Esophagus muscularis mucosa (tissue), 4 donors: Measurements from ENCODE around the gene MME. TPM values are rescaled to one million over a fixed set of nuclear protein-coding genes. Genes with fewer than 3 reads are reported as not detected.
"Not testable (repeated sequence)": the region's sequence is repeated elsewhere in the genome, so short reads cannot be mapped to it uniquely, and the experiment has no call there.

Source experiments
- DNase-seq: peaks from one replicate; pipeline ENCODE4 v3.0.0-alpha.2; 2017; ENCODE audit errors: extremely low spot score
- H3K27ac ChIP-seq, 4 donors: fragments of 200-600 bp; sonication (generic); replicated peaks in 1 of 4; 1 replicate in 3 of 4; 2 replicates in 1 of 4; pipeline ENCODE4 v1.5.1; 2016 to 2019; ENCODE audit warnings: mild to moderate bottlenecking in 1 of 4
- H3K27me3 ChIP-seq, 4 donors: fragments of 200-600 bp; sonication (generic); one replicate each; pipeline versions ENCODE4 v1.5.1 to v1.6.0; 2016 to 2019
- H3K36me3 ChIP-seq, 4 donors: fragments of 200-600 bp; sonication (generic); one replicate each; pipeline ENCODE4 v1.5.1; 2016 to 2019
- H3K4me1 ChIP-seq, 4 donors: fragments of 200-600 bp; sonication (generic); one replicate each; pipeline ENCODE4 v1.5.1; 2016 to 2019
- H3K4me3 ChIP-seq, 4 donors: fragments of 200-600 bp; sonication (generic); 1 replicate in 2 of 4; 2 replicates in 2 of 4; pipeline ENCODE4 v1.5.1; 2016 to 2019; ENCODE audit warnings: mild to moderate bottlenecking in 4 of 4, moderate library complexity in 1 of 4
- H3K9me3 ChIP-seq, 4 donors: fragments of 200-600 bp; sonication (generic); 1 replicate in 3 of 4; 2 replicates in 1 of 4; pipeline ENCODE4 v1.5.1; 2016 to 2019
- EP300 ChIP-seq: sonication (generic); formaldehyde crosslinking; IDR thresholded peaks from one replicate; pipeline ENCODE4 v1.6.1; 2017; ENCODE audit warnings: antibody characterized with exemption
- POLR2A ChIP-seq: fragments of 450-650 bp; IDR thresholded peaks from one replicate; pipeline ENCODE4 v1.6.1; 2017; ENCODE audit warnings: antibody characterized with exemption, moderate library complexity, mild to moderate bottlenecking, low read depth
- POLR2AphosphoS5 ChIP-seq, 2 donors: sonication (generic); formaldehyde crosslinking; IDR thresholded peaks; one replicate each; pipeline ENCODE4 v1.6.1; 2017; ENCODE audit warnings: antibody characterized with exemption in 2 of 2
- WGBS: methylation state at CpG from one replicate; pipeline ENCODE4 v1.1.5; 2018; 5-methylcytosine and 5-hydroxymethylcytosine counted together
- intact Hi-C: fragments of 100-400 bp; cut with DNase I; formaldehyde crosslinking; loops from one replicate; pipeline ENCODE4 v1.15.1; 2023
- total RNA-seq, 4 donors: library from RNA; depleted of rRNA; stranded (reverse); fragments of >200 nt; gene quantifications; one replicate each; pipeline versions ENCODE4 v1.1.0 to v1.2.1, GENCODE V29; 2016
- TF ChIP-seq, protein P1 (sequence below), 3 experiments: fragments of 200-600 bp in 2 of 3; fragments of 450-650 bp in 1 of 3; sonication (generic) in 2 of 3; IDR thresholded peaks; one replicate each; pipeline ENCODE4 v1.5.1; 2017 to 2019; ENCODE audit warnings: antibody characterized with exemption in 3 of 3, mild to moderate bottlenecking in 2 of 3, moderate library complexity in 1 of 3

Gene MME
- total RNA-seq, 4 donors from 2014 or later, result 1.7 to 6.5 (median 4.5) TPM

DNA sequence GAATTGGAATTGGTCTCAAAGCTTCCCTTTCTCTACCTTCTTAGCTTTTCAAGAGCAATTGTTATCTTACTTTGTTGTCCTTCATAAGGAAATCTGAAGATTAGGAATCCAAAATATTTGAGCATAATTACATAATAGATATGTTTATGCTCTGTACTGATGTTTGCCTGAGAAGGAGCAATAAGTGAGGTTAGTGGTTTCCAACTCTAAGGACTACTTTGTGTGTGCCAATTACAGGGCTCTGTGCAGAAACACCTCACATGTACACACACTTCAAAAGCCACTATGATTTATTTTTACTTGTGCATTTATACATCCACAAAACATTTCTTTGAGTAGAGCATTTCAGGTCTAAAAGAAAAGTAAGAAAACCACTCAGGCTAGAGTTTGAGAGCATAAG lies 49.9 kb downstream of the MME start:
- H3K36me3 ChIP-seq, result no peaks in the 10 kb centered on the region

DNA sequence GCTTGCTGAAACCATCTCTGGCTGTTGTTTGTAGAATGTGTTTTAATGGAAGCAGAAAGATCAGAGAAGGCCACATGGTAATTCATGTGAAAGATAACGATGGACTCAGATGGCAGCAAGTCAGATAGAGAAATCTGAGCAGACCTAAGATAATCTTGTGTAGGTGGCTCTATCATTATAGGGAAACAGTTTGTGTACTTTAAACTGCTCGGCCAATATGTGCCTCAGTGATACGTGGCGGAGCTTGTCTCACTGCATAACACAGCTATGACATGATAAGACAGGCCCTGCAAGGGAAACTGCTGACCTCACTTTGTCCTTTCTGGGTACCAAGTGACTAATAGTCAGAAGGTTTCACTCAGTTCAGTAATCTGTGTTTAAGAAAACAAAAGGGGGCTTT lies 51.0 kb downstream of the MME start:
- no peaks in the 10 kb centered on the region for H3K27me3 ChIP-seq
- no peak overlapping the region for H3K27ac ChIP-seq
- H3K36me3 ChIP-seq, result no peaks in the 10 kb centered on the region
- intact Hi-C loops, result no loop called here
- 59% methylated on average over 4 of the region's 4 CpGs for WGBS
- no peaks in the 10 kb centered on the region for H3K4me1 ChIP-seq
- DNase-seq, result no peak
- TF ChIP-seq, protein P1, sequence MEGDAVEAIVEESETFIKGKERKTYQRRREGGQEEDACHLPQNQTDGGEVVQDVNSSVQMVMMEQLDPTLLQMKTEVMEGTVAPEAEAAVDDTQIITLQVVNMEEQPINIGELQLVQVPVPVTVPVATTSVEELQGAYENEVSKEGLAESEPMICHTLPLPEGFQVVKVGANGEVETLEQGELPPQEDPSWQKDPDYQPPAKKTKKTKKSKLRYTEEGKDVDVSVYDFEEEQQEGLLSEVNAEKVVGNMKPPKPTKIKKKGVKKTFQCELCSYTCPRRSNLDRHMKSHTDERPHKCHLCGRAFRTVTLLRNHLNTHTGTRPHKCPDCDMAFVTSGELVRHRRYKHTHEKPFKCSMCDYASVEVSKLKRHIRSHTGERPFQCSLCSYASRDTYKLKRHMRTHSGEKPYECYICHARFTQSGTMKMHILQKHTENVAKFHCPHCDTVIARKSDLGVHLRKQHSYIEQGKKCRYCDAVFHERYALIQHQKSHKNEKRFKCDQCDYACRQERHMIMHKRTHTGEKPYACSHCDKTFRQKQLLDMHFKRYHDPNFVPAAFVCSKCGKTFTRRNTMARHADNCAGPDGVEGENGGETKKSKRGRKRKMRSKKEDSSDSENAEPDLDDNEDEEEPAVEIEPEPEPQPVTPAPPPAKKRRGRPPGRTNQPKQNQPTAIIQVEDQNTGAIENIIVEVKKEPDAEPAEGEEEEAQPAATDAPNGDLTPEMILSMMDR (IDR thresholded peaks at IDR 0.05), result no peak
- no peak for TF ChIP-seq POLR2AphosphoS5 (IDR thresholded peaks at IDR 0.05)
- TF ChIP-seq POLR2A, result no peak
- TF ChIP-seq EP300, result no peak
- H3K9me3 ChIP-seq, result no peaks in the 10 kb centered on the region
- H3K4me3 ChIP-seq, result no peak overlapping the region

More for the DNA sequence above, 49.9 kb downstream of the MME start:
- TF ChIP-seq EP300, result no peak
- no peak for TF ChIP-seq POLR2AphosphoS5 (IDR thresholded peaks at IDR 0.05)
- TF ChIP-seq, protein P1 (IDR thresholded peaks at IDR 0.05), result no peak
- TF ChIP-seq POLR2A, result no peak
- intact Hi-C loops, result no loop called here
- no peak for DNase-seq
- Histone ChIP-seq H3K4me3 (no peak overlapping the region), H3K27ac (no peak overlapping the region), H3K4me1 (no peaks in the 10 kb centered on the region), H3K9me3 (no peaks in the 10 kb centered on the region), H3K27me3 (no peaks in the 10 kb centered on the region)

DNA sequence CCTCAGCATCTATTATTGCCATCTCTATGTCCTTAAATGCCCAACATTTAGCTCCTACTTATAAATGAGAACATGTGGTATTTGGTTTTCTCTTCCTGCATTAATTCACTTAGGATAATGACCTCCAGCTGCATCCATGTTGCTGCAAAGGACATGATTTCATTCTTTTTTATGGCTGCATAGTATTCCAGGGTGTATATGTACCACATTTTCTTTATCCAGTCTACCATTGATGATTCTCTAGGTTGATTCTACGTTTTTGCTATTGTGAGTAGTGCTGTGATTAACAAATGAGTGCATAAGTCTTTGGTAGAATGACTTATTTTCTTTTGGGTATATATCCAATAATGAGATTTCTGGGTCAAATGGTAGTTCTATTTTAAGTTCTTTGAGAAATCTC lies 54.2 kb downstream of the MME start:
- H3K36me3 ChIP-seq, H3K27me3 ChIP-seq, intact Hi-C loops, H3K4me3 ChIP-seq, DNase-seq, H3K4me1 ChIP-seq, H3K9me3 ChIP-seq, H3K27ac ChIP-seq: not testable (repeated sequence)
- 57% methylated on average over 1 of the region's 1 CpG for WGBS

DNA sequence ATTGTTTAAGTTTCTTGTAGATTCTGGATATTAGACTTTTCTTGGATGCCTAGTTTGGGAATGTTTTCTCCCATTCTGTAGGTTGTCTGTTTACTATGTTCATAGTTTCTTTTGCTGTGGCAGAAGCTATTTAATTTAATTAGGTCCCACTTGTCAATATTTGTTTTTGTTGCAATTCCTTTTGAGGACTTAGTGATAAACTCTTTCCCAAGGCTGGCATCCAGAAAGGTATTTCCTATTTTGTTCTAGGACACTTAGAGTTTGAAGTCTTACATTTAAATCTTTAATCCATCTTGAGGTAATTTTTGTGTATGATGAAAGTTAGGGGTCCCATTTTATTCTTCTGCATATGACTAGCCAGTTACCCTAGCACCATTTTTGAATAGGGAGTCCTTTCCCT lies 54.9 kb downstream of the MME start:
- H3K9me3 ChIP-seq, result no peaks in the 10 kb centered on the region
- no peaks in the 10 kb centered on the region for H3K36me3 ChIP-seq
- H3K4me3 ChIP-seq, result no peak overlapping the region
- TF ChIP-seq EP300 (no peak), POLR2AphosphoS5 (IDR thresholded peaks at IDR 0.05) (no peak)
- DNase-seq, result no peak
- no peaks in the 10 kb centered on the region for H3K4me1 ChIP-seq
- intact Hi-C loops, result no loop called here
- H3K27ac ChIP-seq, result no peak overlapping the region
- no peaks in the 10 kb centered on the region for H3K27me3 ChIP-seq

DNA sequence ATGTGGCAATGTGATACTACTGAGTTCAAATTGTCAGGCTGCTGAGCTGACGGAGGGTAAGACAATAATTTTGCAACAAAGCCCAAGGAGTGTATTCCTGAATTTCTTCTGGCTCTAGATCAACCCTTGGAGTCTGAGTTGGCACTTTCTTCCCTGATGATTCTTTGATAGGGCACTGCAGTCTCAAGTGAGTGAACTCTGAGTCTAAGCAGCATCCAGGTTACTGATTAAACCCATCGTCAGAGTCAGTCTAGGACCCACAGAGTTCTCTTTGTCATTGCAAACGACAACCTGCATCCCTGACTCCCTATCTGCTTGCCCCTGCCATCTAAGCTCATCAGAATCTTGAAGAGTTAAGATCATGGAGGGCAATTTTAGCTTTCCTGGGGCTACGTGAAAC lies 58.6 kb downstream of the MME start:
- Histone ChIP-seq H3K27ac (no peak overlapping the region), H3K4me1 (no peaks in the 10 kb centered on the region), H3K27me3 (no peaks in the 10 kb centered on the region), H3K36me3 (no peaks in the 10 kb centered on the region), H3K4me3 (no peak overlapping the region), H3K9me3 (no peaks in the 10 kb centered on the region)
- TF ChIP-seq POLR2AphosphoS5 (IDR thresholded peaks at IDR 0.05) (no peak), EP300 (no peak), POLR2A (no peak)
- TF ChIP-seq, protein P1 (IDR thresholded peaks at IDR 0.05), result no peak
- intact Hi-C loops, result no loop called here
- 71% methylated on average over 4 of the region's 4 CpGs for WGBS
- no peak for DNase-seq

DNA sequence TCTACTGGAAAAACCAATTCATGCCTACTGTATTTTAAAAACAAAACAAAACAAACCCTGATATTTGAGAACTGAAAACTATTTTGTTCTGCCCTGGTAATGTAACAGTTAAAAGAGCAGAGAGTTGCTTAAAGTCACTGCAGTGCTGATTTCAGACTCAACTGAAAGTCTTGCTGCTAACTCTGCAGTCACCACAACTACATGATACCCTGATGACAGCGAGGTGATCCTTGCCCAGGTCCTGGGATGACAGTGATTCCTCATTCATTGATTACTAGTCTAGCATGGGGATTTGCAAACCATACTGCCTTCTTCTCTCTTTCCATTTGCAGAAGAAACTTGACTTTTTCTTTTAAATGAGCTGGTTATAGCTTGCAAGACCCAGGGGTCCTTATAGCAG lies 67.5 kb downstream of the MME start:
- Histone ChIP-seq H3K9me3 (no peaks in the 10 kb centered on the region), H3K27me3 (no peaks in the 10 kb centered on the region), H3K4me1 (no peaks in the 10 kb centered on the region), H3K27ac (no peak overlapping the region), H3K36me3 (no peaks in the 10 kb centered on the region), H3K4me3 (no peak overlapping the region)
- intact Hi-C loops, result no loop called here
- DNase-seq, result no peak
- TF ChIP-seq, protein P1 (IDR thresholded peaks at IDR 0.05), result no peak
- no peak for TF ChIP-seq POLR2A
- TF ChIP-seq POLR2AphosphoS5 (IDR thresholded peaks at IDR 0.05), result no peak
- no peak for TF ChIP-seq EP300
- 80% methylated on average over 1 of the region's 1 CpG for WGBS
